PC-9 (cell line): Measurements from ENCODE around the gene DMRT1. TPM values are rescaled to one million over a fixed set of nuclear protein-coding genes. Genes with fewer than 3 reads are reported as not detected.

ENCODE experiments used
- BruUV-seq: library from RNA; stranded (reverse); fragments of 400-500 nt; replicated peaks from 2 replicates; lab custom pipeline; 2021; lab: Mats Ljungman, UMichigan
- CTCF ChIA-PET: fragments of 300-600 bp; sonication (Branson Sonifier 250); formaldehyde crosslinking; loops from one replicate; lab custom pipeline; 2022; ENCODE audit warnings: antibody characterized with exemption; lab: Charles Lee
- POLR2A ChIA-PET: fragments of 300-600 bp; sonication (Branson Sonifier 250); formaldehyde crosslinking; loops from one replicate; lab custom pipeline; 2022; ENCODE audit warnings: antibody characterized with exemption; ENCODE audit not compliant: unreplicated experiment; lab: Charles Lee
- DNase-seq, 2 experiments: peaks; one replicate each; pipeline versions ENCODE4 v3.0.0 to v3.0.0-alpha.2; 2015 to 2022; ENCODE audit warnings: mixed read lengths in 1 of 2
- H2AFZ ChIP-seq: fragments of 200-600 bp; sonication (generic); 2 replicates; pipeline ENCODE4 v1.8.1; 2017; ENCODE audit warnings: antibody characterized with exemption
- H3F3A ChIP-seq: fragments of 200-600 bp; sonication (generic); 2 replicates; pipeline ENCODE4 v1.8.1; 2017; ENCODE audit warnings: antibody characterized with exemption, mild to moderate bottlenecking, low read depth; ENCODE audit not compliant: insufficient read depth
- H3K27ac ChIP-seq: fragments of 200-600 bp; sonication (generic); 2 replicates; pipeline ENCODE4 v1.6.1; 2016; ENCODE audit warnings: mixed run types
- H3K27me3 ChIP-seq: fragments of 200-600 bp; sonication (generic); 2 replicates; pipeline ENCODE4 v1.6.1; 2016; ENCODE audit warnings: low read depth, mixed run types; ENCODE audit not compliant: insufficient read depth
- H3K36me3 ChIP-seq: fragments of 200-600 bp; sonication (generic); 2 replicates; pipeline ENCODE4 v1.6.1; 2016; ENCODE audit warnings: low read depth, mixed run types
- H3K4me1 ChIP-seq: fragments of 200-600 bp; sonication (generic); replicated peaks from 2 replicates; pipeline ENCODE4 v1.6.1; 2016; ENCODE audit warnings: mixed run types; ENCODE audit not compliant: insufficient read depth
- H3K4me2 ChIP-seq: fragments of 200-600 bp; sonication (generic); 2 replicates; pipeline ENCODE4 v1.6.1; 2017; ENCODE audit warnings: mixed run types
- H3K4me3 ChIP-seq: fragments of 200-600 bp; sonication (generic); 2 replicates; pipeline ENCODE4 v1.6.1; 2016; ENCODE audit warnings: mixed run types
- H3K79me2 ChIP-seq: fragments of 200-600 bp; sonication (generic); 2 replicates; pipeline ENCODE4 v1.6.1; 2017; ENCODE audit warnings: low read depth, mixed run types
- H3K9me2 ChIP-seq: fragments of 200-600 bp; sonication (generic); 2 replicates; pipeline ENCODE4 v1.8.1; 2017; ENCODE audit warnings: mild to moderate bottlenecking; ENCODE audit not compliant: insufficient read depth
- H3K9me3 ChIP-seq: fragments of 200-600 bp; sonication (generic); 2 replicates; pipeline ENCODE4 v1.8.1; 2016; ENCODE audit warnings: low read depth; ENCODE audit not compliant: insufficient read depth
- H4K20me1 ChIP-seq: fragments of 200-600 bp; sonication (generic); 2 replicates; pipeline ENCODE4 v1.8.1; 2017; ENCODE audit not compliant: insufficient read depth
- CTCF ChIP-seq: fragments of 200-600 bp; sonication (generic); conservative IDR thresholded peaks from 2 replicates; pipeline ENCODE4 v1.6.1; 2017; ENCODE audit warnings: mixed run types, antibody characterized with exemption, mild to moderate bottlenecking, moderate library complexity
- EZH2 ChIP-seq: fragments of 200-600 bp; sonication (generic); IDR thresholded peaks from 2 replicates; pipeline ENCODE4 v1.8.0; 2017; ENCODE audit warnings: antibody characterized with exemption, low read depth
- intact Hi-C: fragments of 100-400 bp; cut with micrococcal nuclease; formaldehyde crosslinking; loops from one replicate; pipeline ENCODE4 v1.10.0; 2022; ENCODE audit not compliant: unreplicated experiment
- total RNA-seq: library from RNA; stranded (reverse); gene quantifications from 2 replicates; pipeline ENCODE4 v1.2.3, GENCODE V29; 2021

The DMRT1 gene
- total RNA-seq, 1 experiment from 2014 or later, result not detected

DNA sequence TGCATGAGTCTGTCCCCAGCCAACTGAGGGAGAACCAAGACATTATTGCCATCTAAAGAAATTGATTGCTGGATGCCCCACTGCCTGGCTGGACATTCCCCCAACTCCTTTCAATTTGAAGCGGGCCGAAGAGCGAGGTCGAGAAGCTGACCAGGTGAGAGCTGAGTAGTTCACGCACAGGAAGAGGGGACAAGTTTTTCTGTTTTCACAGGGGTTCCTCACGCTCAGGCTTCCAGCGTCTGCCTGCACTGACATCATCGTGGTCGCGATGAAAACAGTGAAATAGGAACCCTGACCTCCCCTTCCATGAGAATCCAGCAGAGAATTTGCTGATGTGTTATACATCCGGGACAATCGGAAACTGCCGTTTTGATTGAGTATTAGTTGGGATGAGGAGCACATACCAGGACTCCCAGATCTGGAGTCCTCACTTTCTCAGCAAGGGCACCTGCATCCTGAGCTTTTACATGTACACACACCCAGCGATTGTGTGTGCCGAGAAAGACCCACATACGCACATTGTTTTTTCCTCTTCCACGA is 131.9 kb downstream of the DMRT1 start:
- peaks cover under 1% of the 10 kb centered on the region; the same call in 1 of the 2 replicates for H3K27me3 ChIP-seq
- POLR2A ChIA-PET, result no interaction called here

DNA sequence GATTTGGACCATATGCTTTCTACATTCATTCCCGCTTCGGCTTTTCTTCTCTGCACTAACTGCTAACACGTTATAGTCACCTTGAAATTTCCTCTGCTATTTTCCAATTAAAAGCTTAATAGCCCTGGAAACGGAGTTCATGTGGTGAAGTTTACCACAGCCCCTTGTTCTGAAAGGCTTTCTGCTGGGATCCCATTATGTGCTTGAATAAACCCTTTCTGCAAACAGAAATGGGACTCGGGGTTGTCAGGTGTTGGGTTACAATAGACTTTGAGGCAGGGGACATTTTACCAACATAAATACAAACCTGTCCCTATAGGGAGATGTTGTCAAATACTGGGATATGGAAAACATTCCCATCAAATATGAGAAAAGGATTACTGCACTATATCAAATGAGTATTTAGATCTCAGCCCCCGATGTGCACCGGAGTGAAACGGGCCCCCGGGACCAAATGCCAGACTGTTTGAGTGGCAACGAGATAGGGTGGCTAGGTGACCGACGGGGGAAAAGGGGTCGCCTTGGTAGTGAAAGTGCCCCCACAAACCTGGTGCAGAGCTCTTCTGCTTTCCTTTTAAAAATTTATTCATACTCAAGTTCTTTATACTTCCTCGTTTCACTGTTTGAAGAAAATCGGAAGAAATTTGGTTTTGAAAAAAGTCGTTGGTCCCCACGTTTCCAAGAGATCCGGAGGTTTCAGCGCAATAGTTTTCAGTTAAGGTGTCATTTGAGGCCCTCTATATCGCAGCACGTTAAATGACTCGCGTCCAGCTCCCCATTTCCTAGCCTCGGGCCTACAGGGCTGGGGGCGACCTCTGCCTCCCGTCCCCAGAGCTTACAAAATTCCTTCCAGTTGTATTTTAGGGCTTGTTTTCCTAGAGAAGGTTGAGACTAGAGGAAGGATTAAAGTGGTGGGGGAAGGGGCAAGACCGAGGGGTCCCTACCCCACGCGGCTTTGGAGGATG is 132.8 kb downstream of the DMRT1 start:
- Histone ChIP-seq H2AFZ (no peak overlapping the region), H3K4me3 (no peak overlapping the region), H3K79me2 (no peaks in the 10 kb centered on the region), H3K27ac (no peak overlapping the region), H3K36me3 (no peaks in the 10 kb centered on the region), H3K9me3 (no peaks in the 10 kb centered on the region), H3K27me3 (peaks cover 6% of the 10 kb centered on the region; the same call in 1 of the 2 replicates), H3F3A (no peaks in the 10 kb centered on the region), H3K9me2 (no peaks in the 10 kb centered on the region), H4K20me1 (no peaks in the 10 kb centered on the region), H3K4me1 (no peaks in the 10 kb centered on the region), H3K4me2 (no peak overlapping the region)
- POLR2A ChIA-PET, result interaction anchor here (0.6 kb wide), 1 partner anchor 1095 kb away, joined by 9 read pairs; no protein-coding TSS in a partner anchor
- BruUV-seq, result no TSS peak
- no peak for TF ChIP-seq CTCF
- no peak for TF ChIP-seq EZH2
- intact Hi-C loops, result no loop called here
- CTCF ChIA-PET, result no interaction called here
- no peak for DNase-seq

More for the DNA sequence above, 131.9 kb downstream of the DMRT1 start:
- TF ChIP-seq CTCF (no peak), EZH2 (no peak)
- BruUV-seq, result no TSS peak
- no peak for DNase-seq
- Histone ChIP-seq H3K27ac (no peak overlapping the region), H3K4me2 (no peak overlapping the region), H4K20me1 (no peaks in the 10 kb centered on the region), H3K4me3 (no peak overlapping the region), H3K36me3 (no peaks in the 10 kb centered on the region), H3K4me1 (no peaks in the 10 kb centered on the region), H3K9me3 (no peaks in the 10 kb centered on the region), H3F3A (no peaks in the 10 kb centered on the region), H2AFZ (no peak overlapping the region), H3K9me2 (no peaks in the 10 kb centered on the region), H3K79me2 (no peaks in the 10 kb centered on the region)
- CTCF ChIA-PET, result no interaction called here
- intact Hi-C loops, result no loop called here

DNA sequence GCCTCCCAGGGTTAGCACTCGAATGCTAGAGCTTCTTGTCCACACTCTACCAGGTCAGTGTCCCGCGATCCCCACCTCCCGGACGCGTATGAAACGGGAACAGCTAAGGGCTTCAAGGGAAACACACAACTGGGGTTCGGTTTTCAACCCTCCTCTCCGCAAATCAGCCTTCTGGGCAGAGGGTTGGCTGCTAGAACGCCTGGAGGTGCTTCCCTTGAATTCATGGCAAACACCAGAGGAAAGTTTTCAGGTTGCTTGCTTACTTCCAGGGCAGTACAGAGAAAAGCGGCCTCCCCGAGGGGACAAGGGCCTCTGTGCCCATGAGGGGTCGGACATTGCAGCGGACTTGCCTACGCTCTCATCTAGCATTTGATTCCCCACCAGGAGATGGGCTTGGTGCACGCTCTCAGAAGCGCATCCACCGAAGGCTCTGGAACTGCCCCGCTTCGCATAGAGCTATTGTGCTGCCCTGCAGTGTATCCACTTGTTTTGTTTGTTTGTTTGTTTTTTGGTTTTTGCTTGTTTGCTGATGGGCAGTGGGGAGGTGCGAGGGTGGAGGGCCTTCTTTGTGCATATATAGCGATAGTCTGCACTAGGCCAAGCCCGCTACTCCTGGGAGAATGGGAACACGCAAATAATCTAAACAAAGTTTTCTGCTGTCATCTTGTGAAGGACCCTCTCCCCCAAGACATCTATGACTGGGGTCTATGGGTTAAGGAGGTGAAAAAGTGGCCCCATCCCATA is 133.7 kb downstream of the DMRT1 start:
- H3K9me2 ChIP-seq, result no peaks in the 10 kb centered on the region
- no peaks in the 10 kb centered on the region for H3K79me2 ChIP-seq
- H3K27me3 ChIP-seq, result peaks cover 9% of the 10 kb centered on the region; the same call in 1 of the 2 replicates
- H3K27ac ChIP-seq, result no peak overlapping the region
- no peak for DNase-seq
- intact Hi-C loops, result no loop called here
- no TSS peak for BruUV-seq
- no peaks in the 10 kb centered on the region for H3K36me3 ChIP-seq
- ChIA-PET POLR2A (interaction anchor here (0.6 kb wide), 1 partner anchor 1094 kb away, joined by 9 read pairs; no protein-coding TSS in a partner anchor), CTCF (no interaction called here)
- no peaks in the 10 kb centered on the region for H3F3A ChIP-seq
- H2AFZ ChIP-seq, result no peak overlapping the region
- TF ChIP-seq CTCF (no peak), EZH2 (no peak)
- no peaks in the 10 kb centered on the region for H3K4me1 ChIP-seq
- H3K4me2 ChIP-seq, result no peak overlapping the region
- no peaks in the 10 kb centered on the region for H3K9me3 ChIP-seq
- H3K4me3 ChIP-seq, result no peak overlapping the region
- no peaks in the 10 kb centered on the region for H4K20me1 ChIP-seq
